IMR-90 (cell line): ENCODE data around the gene CORO1C.

Experiments
- BHLHE40 ChIP-seq: fragments of 150-350 bp; IDR thresholded peaks from 2 replicates; pipeline ENCODE4 v1.6.1; 2016; ENCODE audit warnings: mild to moderate bottlenecking, low read depth, low read length
- CEBPB ChIP-seq: IDR thresholded peaks from 2 replicates; pipeline ENCODE4 v1.6.1; 2012; ENCODE audit warnings: low read depth, low read length, improper control_type of control experiment
- CHD1 ChIP-seq: IDR thresholded peaks from 2 replicates; pipeline ENCODE4 v1.6.1; 2012; ENCODE audit warnings: low read depth, low read length, improper control_type of control experiment
- FOS ChIP-seq: fragments of 150-350 bp; IDR thresholded peaks from 2 replicates; pipeline ENCODE4 v1.6.1; 2016; ENCODE audit warnings: low read depth, low read length
- MAZ ChIP-seq: IDR thresholded peaks from 2 replicates; pipeline ENCODE4 v1.6.1; 2012; ENCODE audit warnings: low read depth, mild to moderate bottlenecking, low read length, improper control_type of control experiment, moderate library complexity, borderline replicate concordance
- MXI1 ChIP-seq: IDR thresholded peaks from 2 replicates; pipeline ENCODE4 v1.6.1; 2012; ENCODE audit warnings: low read depth, mild to moderate bottlenecking, low read length, moderate library complexity, borderline replicate concordance
- POLR2A ChIP-seq: IDR thresholded peaks from 2 replicates; pipeline ENCODE4 v1.6.1; 2012; ENCODE audit warnings: mild to moderate bottlenecking, low read depth, low read length
- RAD21 ChIP-seq: IDR thresholded peaks from 2 replicates; pipeline ENCODE4 v1.6.1; 2012; ENCODE audit warnings: low read length, improper control_type of control experiment
- RCOR1 ChIP-seq: IDR thresholded peaks from 2 replicates; pipeline ENCODE4 v1.6.1; 2012; ENCODE audit warnings: mild to moderate bottlenecking, low read length, improper control_type of control experiment; ENCODE audit not compliant: insufficient replicate concordance
- RFX5 ChIP-seq: IDR thresholded peaks from 2 replicates; pipeline ENCODE4 v1.8.0; 2012; ENCODE audit warnings: low read depth, mild to moderate bottlenecking, low read length, moderate library complexity
- SMC3 ChIP-seq: fragments of 150-350 bp; IDR thresholded peaks from 2 replicates; pipeline ENCODE4 v1.6.1; 2016; ENCODE audit warnings: low read depth, mild to moderate bottlenecking, antibody characterized with exemption, low read length, moderate library complexity
- TF ChIP-seq, protein P1 (sequence below): conservative IDR thresholded peaks from 2 replicates; pipeline ENCODE4 v1.5.1; 2012; ENCODE audit warnings: mild to moderate bottlenecking, low read depth, low read length, improper control_type of control experiment
- TF ChIP-seq, protein P2 (sequence below): fragments of 150-350 bp; IDR thresholded peaks from 2 replicates; pipeline ENCODE4 v1.6.1; 2017; ENCODE audit warnings: mild to moderate bottlenecking, antibody characterized with exemption, low read length, low read depth
- TF ChIP-seq, protein P3 (sequence below): fragments of 150-350 bp; IDR thresholded peaks from 2 replicates; pipeline ENCODE4 v1.6.1; 2016; ENCODE audit warnings: low read depth, mild to moderate bottlenecking, low read length, moderate library complexity, borderline replicate concordance

DNA sequence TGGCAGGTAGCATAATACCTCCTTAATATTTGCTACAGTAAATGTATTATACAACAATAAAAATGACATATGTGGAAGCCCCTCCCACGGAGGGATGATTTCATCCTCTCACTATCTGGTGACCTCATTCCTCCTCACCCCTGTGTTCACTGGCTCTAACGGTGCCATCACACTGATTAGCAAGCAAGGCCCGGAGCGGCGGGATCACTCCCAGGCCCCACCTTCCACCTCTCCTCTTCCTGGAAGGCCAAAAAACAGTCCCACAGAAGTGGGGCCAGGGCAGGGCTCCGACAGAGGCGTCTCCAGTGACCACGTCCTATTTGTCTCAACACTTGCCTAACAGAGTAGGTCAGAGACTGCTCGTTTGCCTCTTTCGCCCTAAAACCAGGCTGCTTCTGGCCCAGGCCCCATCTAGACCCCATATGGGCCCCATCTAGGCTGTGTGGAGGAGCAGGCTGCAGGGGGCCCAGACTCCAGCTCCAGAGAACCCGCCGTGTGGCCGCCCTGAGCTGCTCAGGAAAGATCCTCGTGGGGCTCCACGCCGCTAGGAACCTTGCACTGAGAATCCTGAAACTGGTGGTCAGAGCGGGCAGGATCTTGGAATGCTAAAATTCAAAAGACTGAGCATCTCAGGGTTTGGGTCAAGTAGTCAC is 101.4 kb downstream of the CORO1C start:
- TF ChIP-seq, protein P1, sequence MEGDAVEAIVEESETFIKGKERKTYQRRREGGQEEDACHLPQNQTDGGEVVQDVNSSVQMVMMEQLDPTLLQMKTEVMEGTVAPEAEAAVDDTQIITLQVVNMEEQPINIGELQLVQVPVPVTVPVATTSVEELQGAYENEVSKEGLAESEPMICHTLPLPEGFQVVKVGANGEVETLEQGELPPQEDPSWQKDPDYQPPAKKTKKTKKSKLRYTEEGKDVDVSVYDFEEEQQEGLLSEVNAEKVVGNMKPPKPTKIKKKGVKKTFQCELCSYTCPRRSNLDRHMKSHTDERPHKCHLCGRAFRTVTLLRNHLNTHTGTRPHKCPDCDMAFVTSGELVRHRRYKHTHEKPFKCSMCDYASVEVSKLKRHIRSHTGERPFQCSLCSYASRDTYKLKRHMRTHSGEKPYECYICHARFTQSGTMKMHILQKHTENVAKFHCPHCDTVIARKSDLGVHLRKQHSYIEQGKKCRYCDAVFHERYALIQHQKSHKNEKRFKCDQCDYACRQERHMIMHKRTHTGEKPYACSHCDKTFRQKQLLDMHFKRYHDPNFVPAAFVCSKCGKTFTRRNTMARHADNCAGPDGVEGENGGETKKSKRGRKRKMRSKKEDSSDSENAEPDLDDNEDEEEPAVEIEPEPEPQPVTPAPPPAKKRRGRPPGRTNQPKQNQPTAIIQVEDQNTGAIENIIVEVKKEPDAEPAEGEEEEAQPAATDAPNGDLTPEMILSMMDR, result no peak
- TF ChIP-seq POLR2A (no peak), MAZ (peak; percentile 31; the same call in 1 of the 2 replicates), CEBPB (0 out of 2 replicates have a peak, but pooled peaks have one; percentile 27), RAD21 (no peak), BHLHE40 (no peak), SMC3 (no peak), RFX5 (no peak), MXI1 (no peak), FOS (0 out of 2 replicates have a peak, but pooled peaks have one; percentile 15), CHD1 (no peak), RCOR1 (no peak)
- TF ChIP-seq, protein P2, sequence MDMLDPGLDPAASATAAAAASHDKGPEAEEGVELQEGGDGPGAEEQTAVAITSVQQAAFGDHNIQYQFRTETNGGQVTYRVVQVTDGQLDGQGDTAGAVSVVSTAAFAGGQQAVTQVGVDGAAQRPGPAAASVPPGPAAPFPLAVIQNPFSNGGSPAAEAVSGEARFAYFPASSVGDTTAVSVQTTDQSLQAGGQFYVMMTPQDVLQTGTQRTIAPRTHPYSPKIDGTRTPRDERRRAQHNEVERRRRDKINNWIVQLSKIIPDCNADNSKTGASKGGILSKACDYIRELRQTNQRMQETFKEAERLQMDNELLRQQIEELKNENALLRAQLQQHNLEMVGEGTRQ, result no peak
- TF ChIP-seq, protein P3, sequence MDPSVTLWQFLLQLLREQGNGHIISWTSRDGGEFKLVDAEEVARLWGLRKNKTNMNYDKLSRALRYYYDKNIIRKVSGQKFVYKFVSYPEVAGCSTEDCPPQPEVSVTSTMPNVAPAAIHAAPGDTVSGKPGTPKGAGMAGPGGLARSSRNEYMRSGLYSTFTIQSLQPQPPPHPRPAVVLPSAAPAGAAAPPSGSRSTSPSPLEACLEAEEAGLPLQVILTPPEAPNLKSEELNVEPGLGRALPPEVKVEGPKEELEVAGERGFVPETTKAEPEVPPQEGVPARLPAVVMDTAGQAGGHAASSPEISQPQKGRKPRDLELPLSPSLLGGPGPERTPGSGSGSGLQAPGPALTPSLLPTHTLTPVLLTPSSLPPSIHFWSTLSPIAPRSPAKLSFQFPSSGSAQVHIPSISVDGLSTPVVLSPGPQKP, result no peak
